ENCODE data around the gene ORAI2. TPM values are rescaled to one million over a fixed set of nuclear protein-coding genes. Genes with fewer than 3 reads are reported as not detected.

ORAI2 gene
- total and polyA plus RNA-seq, 2 donors (not counting 3 experiments of a cell fraction or from before 2014, with no cell fraction given): 84.1 to 99.1 TPM

GRCh38 chr7:102416406-102416805 lies 17.0 kb upstream of the ORAI2 start:
- Histone ChIP-seq H2AFZ (ENCODE audit: low read depth, low read length) (no peak overlapping the region), H3K9me1 (replicated peaks; ENCODE audit: control insufficient read depth, extremely low read depth, insufficient read depth, low read length) (no peaks in the 10 kb centered on the region), H3K4me3 (replicated peaks in 1 of 3; ENCODE audit: insufficient read depth in 1 of 3, low read depth in 1 of 3, low read length in 3 of 3) (no peak overlapping the region), H3K9me3 (replicated peaks; ENCODE audit: control insufficient read depth, insufficient read depth, low read length) (no peaks in the 10 kb centered on the region), H4K20me1 (replicated peaks; ENCODE audit: control insufficient read depth, extremely low read depth, insufficient read depth, low read length) (no peaks in the 10 kb centered on the region), H3K36me3 (ENCODE audit: control insufficient read depth in 2 of 2, extremely low read depth in 1 of 2, insufficient read depth in 2 of 2, low read length in 2 of 2) (peaks cover 3 to 10% of the 10 kb centered on the region in 2 experiments), H3K9ac (replicated peaks; ENCODE audit: extremely low read depth, insufficient read depth, low read length) (no peak overlapping the region), H3K4me1 (ENCODE audit: control insufficient read depth, extremely low read depth, insufficient read depth, low read length) (peaks cover 7% of the 10 kb centered on the region), H3K27me3 (ENCODE audit: control insufficient read depth in 2 of 2, insufficient read depth in 2 of 2, low read length in 2 of 2) (no peaks in the 10 kb centered on the region), H3K79me2 (ENCODE audit: control insufficient read depth, insufficient read depth, low read length) (no peaks in the 10 kb centered on the region), H3K4me2 (ENCODE audit: insufficient read depth, low read length) (no peak overlapping the region), H3K27ac (ENCODE audit: insufficient read depth, low read depth, low read length) (no peak overlapping the region)
- intact Hi-C loops (cut with micrococcal nuclease): no loop called here
- POLR2A ChIA-PET: no interaction called here
- no peak for FAIRE-seq
- dilution Hi-C loops (cut with MboI; ENCODE audit: extremely low pct_ligation_motif_present, low sequenced_read_pairs): no loop called here
- CTCF ChIA-PET: interaction anchor here (1.3 kb wide), 1 partner anchor 12 kb away, joined by 4 read pairs; no protein-coding TSS in a partner anchor
- TF ChIP-seq FOS (IDR thresholded peaks at IDR 0.05; ENCODE audit: borderline replicate concordance, insufficient read depth, low read length): no peak
- TF ChIP-seq, protein P1, sequence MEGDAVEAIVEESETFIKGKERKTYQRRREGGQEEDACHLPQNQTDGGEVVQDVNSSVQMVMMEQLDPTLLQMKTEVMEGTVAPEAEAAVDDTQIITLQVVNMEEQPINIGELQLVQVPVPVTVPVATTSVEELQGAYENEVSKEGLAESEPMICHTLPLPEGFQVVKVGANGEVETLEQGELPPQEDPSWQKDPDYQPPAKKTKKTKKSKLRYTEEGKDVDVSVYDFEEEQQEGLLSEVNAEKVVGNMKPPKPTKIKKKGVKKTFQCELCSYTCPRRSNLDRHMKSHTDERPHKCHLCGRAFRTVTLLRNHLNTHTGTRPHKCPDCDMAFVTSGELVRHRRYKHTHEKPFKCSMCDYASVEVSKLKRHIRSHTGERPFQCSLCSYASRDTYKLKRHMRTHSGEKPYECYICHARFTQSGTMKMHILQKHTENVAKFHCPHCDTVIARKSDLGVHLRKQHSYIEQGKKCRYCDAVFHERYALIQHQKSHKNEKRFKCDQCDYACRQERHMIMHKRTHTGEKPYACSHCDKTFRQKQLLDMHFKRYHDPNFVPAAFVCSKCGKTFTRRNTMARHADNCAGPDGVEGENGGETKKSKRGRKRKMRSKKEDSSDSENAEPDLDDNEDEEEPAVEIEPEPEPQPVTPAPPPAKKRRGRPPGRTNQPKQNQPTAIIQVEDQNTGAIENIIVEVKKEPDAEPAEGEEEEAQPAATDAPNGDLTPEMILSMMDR (IDR thresholded peaks at IDR 0.05; ENCODE audit: extremely low read depth in 1 of 2, insufficient read depth in 1 of 2, low read depth in 1 of 2, low read length in 2 of 2): no peak
- no peak for TF ChIP-seq JUN (IDR thresholded peaks at IDR 0.05; ENCODE audit: borderline replicate concordance, insufficient read depth, insufficient read length, low read depth)
- no peak for TF ChIP-seq POLR2A (IDR thresholded peaks at IDR 0.05; ENCODE audit: low read depth, low read length)
- TF ChIP-seq MYC (IDR thresholded peaks at IDR 0.05; ENCODE audit: low read depth, low read length): no peak
- TF ChIP-seq MAX (IDR thresholded peaks at IDR 0.05; ENCODE audit: insufficient read depth, insufficient read length): no peak
- TF ChIP-seq POLR2AphosphoS5 (IDR thresholded peaks at IDR 0.05; ENCODE audit: insufficient read depth, low read depth, low read length): no peak
- TF ChIP-seq GATA2 (IDR thresholded peaks at IDR 0.05; ENCODE audit: insufficient read depth, insufficient read length, low read depth, low read length): no peak
- TF ChIP-seq EZH2 (IDR thresholded peaks at IDR 0.05; ENCODE audit: borderline replicate concordance, low read depth, low read length, severe bottlenecking): no peak
- no TSS peak for BruUV-seq (replicated peaks)
- DNase-seq (ENCODE audit: low read depth, low spot score): no peak

Measured in endothelial cell of umbilical vein (primary cell).